ES-I3 (cell line): ENCODE data around the gene EFR3B.
A peak's percentile ranks its signal among the peaks of the same experiment; 100 is the strongest.

Experiments used
- H3K36me3 ChIP-seq: 2 replicates; pipeline ENCODE4 v1.6.1; 2013; ENCODE audit warnings: mild to moderate bottlenecking, low read length, control low read depth, moderate library complexity; ENCODE audit not compliant: insufficient read depth
- H3K4me1 ChIP-seq: 2 replicates; pipeline ENCODE4 v1.6.1; 2013; ENCODE audit warnings: mild to moderate bottlenecking, control low read depth, low read length; ENCODE audit not compliant: insufficient read depth
- H3K9ac ChIP-seq: 2 replicates; pipeline ENCODE4 v1.6.1; 2013; ENCODE audit warnings: low read depth, mild to moderate bottlenecking, low read length, moderate library complexity
- H3K9me3 ChIP-seq: 2 replicates; pipeline ENCODE4 v1.6.1; 2013; ENCODE audit warnings: mild to moderate bottlenecking, low read length, moderate library complexity; ENCODE audit not compliant: control insufficient read depth, insufficient read depth

Gene EFR3B

DNA sequence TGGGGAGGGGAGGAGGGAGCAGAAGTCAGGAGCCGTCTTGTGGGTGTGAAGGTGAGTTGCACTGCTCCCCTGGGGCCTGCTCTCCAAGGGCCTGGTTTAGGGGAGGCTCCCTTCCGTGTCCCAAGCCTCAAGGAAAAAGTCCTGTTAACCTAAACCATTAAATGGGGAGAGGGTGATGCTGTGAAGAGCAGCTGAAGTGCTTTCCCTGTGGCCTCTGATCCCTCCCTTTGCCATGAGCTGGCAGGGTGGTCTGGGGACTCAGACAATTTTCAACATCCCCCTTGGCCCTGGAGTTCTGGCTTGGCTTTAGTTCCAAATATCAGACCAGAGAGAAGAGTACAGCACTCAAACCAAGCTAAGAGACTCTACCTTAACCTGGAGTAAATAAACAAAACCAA lies 127.2 kb downstream of the EFR3B start:
- no peaks in the 10 kb centered on the region for H3K36me3 ChIP-seq
- no peaks in the 10 kb centered on the region for H3K9me3 ChIP-seq
- H3K9ac ChIP-seq: peak overlapping the region; percentile 78; the same call in 1 of the 2 replicates
- H3K4me1 ChIP-seq: no peaks in the 10 kb centered on the region

DNA sequence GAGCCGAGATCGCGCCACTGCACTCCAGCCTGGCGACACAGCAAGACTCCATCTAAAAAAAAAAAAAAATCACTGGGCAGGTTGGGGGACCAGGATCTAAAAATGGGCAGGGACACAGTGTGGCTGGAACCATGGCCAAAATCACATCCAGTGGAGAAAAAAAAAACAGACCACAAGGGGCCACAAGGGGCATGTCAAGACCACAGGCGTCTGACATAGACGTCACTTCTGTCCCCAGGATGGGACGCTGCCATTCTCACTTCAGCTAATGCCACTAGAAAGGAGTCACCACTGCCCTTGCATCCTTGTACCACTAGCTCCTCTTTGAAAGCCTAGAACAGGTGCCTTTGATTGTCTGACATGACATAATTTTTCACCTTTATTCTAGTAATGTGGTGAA lies 129.0 kb downstream of the EFR3B start:
- no peaks in the 10 kb centered on the region for H3K4me1 ChIP-seq
- H3K9ac ChIP-seq: no peak overlapping the region
- H3K9me3 ChIP-seq: no peaks in the 10 kb centered on the region
- H3K36me3 ChIP-seq: no peaks in the 10 kb centered on the region

DNA sequence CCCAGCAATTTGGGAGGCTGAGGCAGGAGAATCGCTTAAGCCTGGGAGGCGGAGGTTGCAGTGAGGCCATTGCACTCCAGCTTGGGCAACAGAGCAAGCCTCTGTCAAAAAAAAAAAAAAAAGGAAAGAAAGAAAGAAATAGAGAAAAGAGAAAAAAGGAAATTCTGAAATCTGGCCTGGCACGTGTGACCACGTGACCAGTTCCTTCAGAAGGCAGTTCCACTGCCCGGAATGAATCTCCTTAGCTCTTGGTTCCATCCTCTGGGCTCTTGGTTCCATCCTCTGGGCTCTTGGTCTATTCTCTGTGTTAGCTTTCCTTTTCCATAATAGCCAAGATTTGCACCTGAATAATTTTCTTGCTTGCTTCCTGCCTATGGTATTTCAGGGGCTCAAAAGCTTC lies 131.8 kb downstream of the EFR3B start:
- Histone ChIP-seq H3K36me3 (no peaks in the 10 kb centered on the region), H3K9me3 (no peaks in the 10 kb centered on the region), H3K9ac (no peak overlapping the region), H3K4me1 (no peaks in the 10 kb centered on the region)

DNA sequence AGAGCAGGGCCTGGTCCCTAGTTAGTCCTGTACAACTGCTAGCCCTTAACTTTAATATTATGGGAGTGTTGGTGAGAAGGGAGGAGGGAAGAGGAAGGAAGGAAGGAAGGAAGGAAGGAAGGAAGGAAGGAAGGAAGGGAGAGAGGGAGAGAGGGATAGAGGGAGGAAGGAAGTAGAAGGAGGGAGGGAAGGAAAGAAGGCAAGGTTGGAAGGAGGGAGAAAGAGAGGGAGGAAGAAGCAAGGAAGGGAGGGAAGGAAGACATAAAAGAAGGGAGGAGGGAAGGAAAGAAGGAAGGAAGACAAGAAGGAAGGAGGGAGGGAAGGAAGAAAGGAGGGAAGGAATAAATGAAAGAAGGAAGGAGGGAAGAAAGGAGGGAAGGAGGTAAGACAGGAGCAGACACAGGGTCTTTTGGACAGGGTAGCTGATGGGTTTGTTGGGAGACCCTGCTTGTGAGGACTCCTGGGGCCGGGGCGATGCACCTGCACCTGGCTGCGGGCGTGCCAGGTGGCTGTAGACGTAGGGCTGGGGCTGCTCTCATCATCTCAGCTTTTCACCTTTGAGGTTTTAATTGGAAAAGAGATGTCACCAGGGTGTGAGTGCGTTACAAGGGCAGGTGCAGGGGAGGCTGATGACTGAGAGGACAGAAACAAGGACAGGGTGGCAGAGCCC lies 132.5 kb downstream of the EFR3B start:
- H3K9ac ChIP-seq: no peak overlapping the region
- no peaks in the 10 kb centered on the region for H3K36me3 ChIP-seq
- no peaks in the 10 kb centered on the region for H3K9me3 ChIP-seq
- H3K4me1 ChIP-seq: no peaks in the 10 kb centered on the region

DNA sequence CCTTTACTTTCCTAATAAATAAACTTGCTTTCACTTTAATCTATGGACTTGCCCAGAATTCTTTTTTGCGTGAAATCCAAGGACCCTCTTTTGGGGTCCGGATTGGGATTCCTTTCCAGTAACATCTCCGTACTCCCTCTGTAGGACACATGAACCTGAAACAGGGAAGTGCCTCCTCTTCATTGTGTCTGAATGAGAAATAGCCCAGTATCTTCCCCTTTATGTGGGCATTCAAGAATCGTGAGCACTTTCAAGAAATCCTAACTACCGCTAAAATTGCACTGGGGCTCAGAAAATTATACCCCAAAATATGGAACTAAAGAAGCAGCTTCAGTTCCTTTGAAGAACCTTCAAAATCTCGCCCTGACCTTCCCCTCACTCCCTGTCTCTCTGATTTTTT lies 134.3 kb downstream of the EFR3B start:
- no peak overlapping the region for H3K9ac ChIP-seq
- no peaks in the 10 kb centered on the region for H3K36me3 ChIP-seq
- H3K4me1 ChIP-seq: no peaks in the 10 kb centered on the region
- no peaks in the 10 kb centered on the region for H3K9me3 ChIP-seq

DNA sequence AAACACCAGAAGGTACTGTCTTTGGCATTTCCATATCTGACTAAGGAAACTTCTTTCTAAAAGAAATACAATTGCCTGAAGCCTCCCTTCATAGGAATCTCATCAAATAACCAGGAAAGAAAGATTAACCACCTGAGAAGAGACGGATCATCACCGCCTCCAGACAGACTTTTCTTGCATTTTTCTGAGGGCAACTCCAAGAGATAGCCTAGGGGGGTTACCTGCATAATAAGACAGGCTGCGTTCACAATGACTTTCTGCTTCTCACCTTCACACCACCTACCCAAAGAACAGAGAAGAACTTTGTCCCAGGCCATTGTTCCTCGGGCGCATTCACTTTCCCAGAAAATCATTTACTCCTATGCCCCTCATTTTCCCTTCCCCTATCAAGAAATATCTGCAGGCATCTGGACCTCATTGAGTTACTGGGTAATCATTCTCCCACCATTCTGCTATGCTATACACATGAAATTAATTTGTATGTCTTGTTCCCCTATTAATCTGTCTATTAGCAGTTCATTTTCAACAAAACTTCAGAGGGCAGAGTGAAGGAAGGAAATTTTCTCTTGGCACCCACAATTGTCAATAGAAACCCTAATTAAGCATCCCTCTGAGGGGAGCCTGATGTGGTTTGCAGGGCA lies 134.8 kb downstream of the EFR3B start:
- Histone ChIP-seq H3K9ac (no peak overlapping the region), H3K9me3 (no peaks in the 10 kb centered on the region), H3K4me1 (no peaks in the 10 kb centered on the region), H3K36me3 (no peaks in the 10 kb centered on the region)

DNA sequence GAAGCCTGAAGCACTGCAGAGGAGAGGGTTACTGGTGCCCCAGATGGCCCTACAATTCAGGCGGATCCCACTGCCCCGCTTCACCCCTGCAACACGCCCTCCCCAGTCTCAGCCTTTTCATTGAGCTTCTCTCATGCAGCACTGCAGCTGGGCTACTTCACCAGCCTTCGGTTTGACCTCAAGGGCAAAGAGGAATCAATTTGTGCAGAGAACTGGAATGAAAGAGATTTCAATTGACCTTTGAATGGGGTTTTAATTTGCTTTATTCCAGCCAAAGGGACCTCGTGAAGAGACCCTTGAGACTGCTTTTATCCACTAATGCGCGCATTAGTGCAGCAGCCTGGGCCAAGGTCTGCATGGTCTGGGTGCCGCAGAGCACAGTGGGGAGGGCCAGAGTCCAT lies 135.3 kb downstream of the EFR3B start:
- Histone ChIP-seq H3K9ac (no peak overlapping the region), H3K9me3 (no peaks in the 10 kb centered on the region), H3K4me1 (no peaks in the 10 kb centered on the region), H3K36me3 (no peaks in the 10 kb centered on the region)

DNA sequence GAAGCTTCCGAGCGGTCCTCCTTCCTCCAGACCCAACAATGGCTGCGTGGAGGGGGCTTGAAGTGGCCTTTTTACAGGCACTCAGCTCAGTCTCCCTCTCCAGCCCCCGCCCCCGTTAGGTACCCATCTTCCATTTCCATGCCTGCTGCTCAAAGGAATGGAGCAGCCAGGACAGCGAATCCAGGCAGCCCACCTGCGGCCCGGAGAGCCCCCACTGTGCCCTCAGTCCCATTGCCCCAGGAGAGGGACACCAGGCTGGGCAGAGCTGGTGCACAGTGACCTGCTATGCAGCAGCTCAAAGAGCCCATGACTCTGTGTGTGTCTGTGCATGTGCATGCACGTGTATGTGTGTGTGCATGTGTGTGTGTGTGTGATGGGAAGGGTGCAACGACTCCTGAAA lies 137.1 kb downstream of the EFR3B start:
- Histone ChIP-seq H3K4me1 (no peaks in the 10 kb centered on the region), H3K36me3 (no peaks in the 10 kb centered on the region), H3K9ac (no peak overlapping the region), H3K9me3 (no peaks in the 10 kb centered on the region)

DNA sequence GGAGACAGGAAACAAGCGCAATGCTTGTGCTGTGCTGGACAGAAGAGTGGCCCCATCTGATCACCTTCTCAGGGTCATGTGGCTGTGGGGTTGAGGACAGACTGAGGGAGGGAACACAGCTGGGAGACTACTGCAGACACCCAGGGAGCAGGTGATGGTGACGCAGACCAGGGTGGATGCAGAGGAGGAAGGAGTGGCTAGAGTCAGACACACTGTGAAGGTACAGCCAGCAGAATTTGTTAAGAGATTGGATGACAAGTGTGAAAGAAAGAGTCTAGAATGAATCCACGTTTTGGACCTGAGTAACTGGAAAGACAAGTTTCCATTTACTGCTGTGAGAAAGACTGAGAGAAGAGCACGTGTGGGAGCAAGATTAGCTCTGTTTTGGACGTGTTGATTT lies 142.4 kb downstream of the EFR3B start:
- Histone ChIP-seq H3K36me3 (no peaks in the 10 kb centered on the region), H3K9me3 (no peaks in the 10 kb centered on the region), H3K4me1 (no peaks in the 10 kb centered on the region), H3K9ac (no peak overlapping the region)

DNA sequence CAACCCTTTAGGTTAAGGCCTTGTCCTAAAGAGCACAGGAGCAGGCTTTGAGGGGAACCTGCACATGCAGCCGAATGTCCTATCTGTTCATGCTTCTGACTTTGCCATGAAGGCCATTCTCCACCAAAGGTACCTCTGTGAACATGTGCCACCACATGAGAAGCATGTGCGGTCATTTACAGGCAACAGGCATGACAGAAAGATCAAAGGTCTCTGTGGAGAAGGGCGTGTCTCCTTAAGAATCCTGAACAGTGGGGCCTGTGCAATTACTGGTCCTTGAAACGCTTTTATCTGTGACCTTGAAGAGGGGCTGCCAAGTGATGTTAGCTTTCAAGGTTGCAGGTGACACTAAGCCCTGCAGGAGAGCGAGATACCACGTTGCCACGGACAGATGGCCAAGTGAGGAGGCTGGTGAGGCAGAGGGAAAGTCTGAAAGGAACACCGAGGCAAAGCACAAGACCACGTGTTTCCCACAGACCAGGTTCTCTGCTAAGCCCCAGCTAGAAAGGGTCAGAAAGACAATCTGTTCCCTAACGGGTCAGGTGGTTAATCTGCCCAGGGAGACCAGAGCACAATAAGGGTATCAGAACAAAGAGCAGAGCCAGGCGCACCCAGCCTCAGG lies 146.0 kb downstream of the EFR3B start:
- Histone ChIP-seq H3K9me3 (no peaks in the 10 kb centered on the region), H3K4me1 (no peaks in the 10 kb centered on the region; the same call in 1 of the 2 replicates), H3K9ac (no peak overlapping the region), H3K36me3 (no peaks in the 10 kb centered on the region)

DNA sequence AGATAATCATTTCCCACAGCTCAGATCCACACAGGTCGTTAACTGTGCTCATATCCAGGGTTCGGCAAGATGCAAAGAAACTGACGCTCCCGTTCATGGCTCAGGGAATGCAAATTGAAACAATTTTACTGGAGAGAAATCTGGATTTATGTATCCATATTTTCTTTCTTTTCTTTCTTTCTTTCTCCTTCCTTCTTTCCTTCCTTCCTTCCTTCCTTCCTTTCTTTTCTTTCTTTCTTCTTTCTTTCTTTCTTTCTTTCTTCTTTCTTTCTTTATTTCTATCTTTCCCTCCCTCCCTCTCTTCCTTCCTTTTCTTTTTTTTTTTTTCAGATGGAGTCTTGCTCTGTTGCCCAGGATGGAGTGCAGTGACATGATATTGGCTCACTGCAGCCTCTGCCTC lies 146.5 kb downstream of the EFR3B start:
- H3K4me1 ChIP-seq: no peaks in the 10 kb centered on the region; the same call in 1 of the 2 replicates
- H3K9ac ChIP-seq: no peak overlapping the region
- H3K36me3 ChIP-seq: no peaks in the 10 kb centered on the region
- H3K9me3 ChIP-seq: no peaks in the 10 kb centered on the region

DNA sequence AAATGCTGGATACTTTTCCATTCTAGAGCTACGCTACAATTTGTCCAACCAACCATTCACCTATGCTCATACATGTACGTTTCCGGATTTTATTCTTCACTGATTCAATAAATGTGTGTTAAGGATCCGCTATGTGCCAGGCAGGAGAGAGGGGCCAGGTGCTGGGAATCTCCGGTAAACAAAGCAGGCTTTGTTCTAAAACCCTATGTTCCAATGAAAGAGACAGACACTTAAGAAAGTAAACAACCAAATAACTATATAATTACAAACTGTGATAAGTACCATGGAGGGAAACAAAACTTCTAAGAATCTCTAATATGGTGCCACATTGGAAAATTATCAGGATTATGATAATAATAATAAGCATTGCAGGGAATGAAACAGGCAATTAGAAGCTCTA lies 148.7 kb downstream of the EFR3B start:
- Histone ChIP-seq H3K4me1 (peaks cover 5% of the 10 kb centered on the region), H3K36me3 (no peaks in the 10 kb centered on the region), H3K9ac (no peak overlapping the region), H3K9me3 (no peaks in the 10 kb centered on the region)

DNA sequence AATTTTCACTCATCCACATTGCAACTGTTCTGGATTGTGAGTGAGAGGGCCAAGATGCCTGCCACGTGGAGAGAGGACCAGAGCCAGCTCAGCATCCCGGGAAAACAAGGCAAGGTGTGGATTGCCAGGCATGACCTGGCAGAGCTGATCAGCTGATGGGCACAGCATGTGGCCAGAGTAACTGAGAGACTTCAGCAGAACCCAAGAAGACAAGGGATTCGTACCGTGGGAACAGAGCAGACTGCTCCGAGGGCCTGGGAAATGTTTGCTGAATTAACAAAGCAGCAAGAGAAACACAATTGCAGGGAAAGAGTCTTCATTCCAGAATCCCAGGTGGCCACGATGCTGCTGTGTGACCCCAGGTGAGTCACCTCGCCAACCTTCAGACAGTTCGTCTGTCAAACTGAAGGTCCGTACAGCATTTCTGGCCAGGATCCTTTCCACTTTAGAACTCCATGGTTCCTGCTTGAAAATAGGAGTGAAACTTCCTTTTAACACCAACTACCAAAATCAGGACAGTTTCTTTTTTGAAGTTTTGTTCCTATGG lies 152.8 kb downstream of the EFR3B start:
- Histone ChIP-seq H3K9me3 (no peaks in the 10 kb centered on the region), H3K36me3 (no peaks in the 10 kb centered on the region)

DNA sequence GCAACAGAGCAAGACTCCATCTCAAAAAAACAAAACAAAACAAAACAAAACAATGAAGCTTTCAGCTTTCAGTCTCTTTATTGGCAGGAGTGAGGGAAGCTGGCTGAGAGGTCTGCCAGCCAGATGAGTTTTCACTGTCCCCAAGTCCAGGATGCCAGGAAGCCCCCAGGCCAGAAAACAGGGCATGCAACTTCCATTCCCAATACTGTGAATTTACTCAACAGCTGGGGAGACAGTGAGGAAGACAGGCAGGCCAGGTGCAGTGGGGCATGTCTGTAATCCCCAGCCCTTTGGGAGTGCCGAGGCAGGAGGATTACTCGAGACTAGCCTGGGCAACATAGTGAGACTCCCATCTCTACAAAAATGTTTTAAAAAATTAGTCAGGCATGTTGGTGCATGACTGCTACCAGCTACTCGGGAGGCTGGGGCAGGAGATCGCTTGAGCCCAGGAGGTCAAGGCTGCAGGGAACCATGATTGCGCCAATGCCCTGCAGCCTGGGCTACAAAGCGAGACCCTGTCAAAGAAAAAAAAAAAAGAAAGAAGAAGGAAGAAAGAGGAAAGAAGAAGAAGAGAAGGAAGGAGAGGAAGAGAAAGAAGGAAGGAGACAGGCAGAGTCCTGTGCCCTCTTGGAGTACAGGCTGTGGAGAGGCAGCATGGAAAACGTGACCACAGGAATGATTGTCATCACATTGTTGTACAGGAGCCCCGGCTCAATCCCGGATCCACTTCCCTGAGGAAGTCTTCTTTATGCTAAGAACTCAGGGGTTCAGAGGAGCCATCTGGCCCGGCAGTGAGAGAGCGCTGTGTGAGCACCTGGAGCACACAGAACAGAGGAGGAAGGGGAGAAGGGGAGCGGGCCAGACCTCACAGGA lies 155.7 kb downstream of the EFR3B start:
- no peak overlapping the region for H3K9ac ChIP-seq

More for the DNA sequence above, 152.8 kb downstream of the EFR3B start:
- Histone ChIP-seq H3K4me1 (peaks cover 5% of the 10 kb centered on the region), H3K9ac (no peak overlapping the region)

More for the DNA sequence above, 155.7 kb downstream of the EFR3B start:
- Histone ChIP-seq H3K9me3 (no peaks in the 10 kb centered on the region), H3K36me3 (no peaks in the 10 kb centered on the region), H3K4me1 (peaks cover 5% of the 10 kb centered on the region)
